ENCODE measurements around the gene AXDND1.

DNA sequence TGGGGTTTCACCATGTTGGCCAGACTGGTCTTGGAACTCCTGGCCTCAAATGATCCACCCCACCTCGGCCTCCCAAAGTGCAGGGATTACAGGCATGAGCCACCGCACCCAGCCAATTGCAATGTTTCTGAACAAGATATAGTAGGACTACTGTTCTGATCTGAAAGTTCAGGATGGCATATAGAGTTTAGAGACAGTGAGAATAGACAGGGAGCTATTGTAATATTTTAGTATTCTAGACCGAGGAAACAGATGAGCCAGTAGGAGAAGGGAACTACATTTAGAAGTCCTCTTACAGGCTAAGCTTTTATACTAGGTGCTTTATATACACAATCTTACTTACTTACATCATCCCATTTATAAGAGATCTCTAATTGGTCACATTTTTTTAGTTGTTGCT lies 39.0 kb upstream of the AXDND1 start:
- no peak for TF ChIP-seq EZH2 (IDR thresholded peaks at IDR 0.05; ENCODE audit: insufficient read depth, poor library complexity, severe bottlenecking)
- TF ChIP-seq EZH2phosphoT487 (IDR thresholded peaks at IDR 0.05; ENCODE audit: insufficient read depth, low read depth), result no peak

Measured in GM23248 (cell line).